ENCODE results near the gene ANKRD1.

GRCh38 chr10:90866050-90866598 is 54.8 kb downstream of the ANKRD1 start:
- no peak for TF ChIP-seq CTCF (IDR thresholded peaks at IDR 0.05)
- TF ChIP-seq POLR2AphosphoS5 (IDR thresholded peaks at IDR 0.05; ENCODE audit: low read depth, low read length): no peak
- TF ChIP-seq SIN3A (IDR thresholded peaks at IDR 0.05; ENCODE audit: borderline replicate concordance, insufficient read depth, low read depth, low read length): no peak
- TF ChIP-seq REST (IDR thresholded peaks at IDR 0.05; ENCODE audit: insufficient read depth in 1 of 2, low read depth in 2 of 2, low read length in 1 of 2): no peak

Data from Panc1 (cell line).